Middle frontal gyrus (tissue), 1 donor: ENCODE measurements around the gene NDUFA12.

Experiments
- DNase-seq: peaks from one replicate; pipeline ENCODE4 v3.0.0-alpha.2; 2015; ENCODE audit warnings: low spot score; ENCODE audit errors: extremely low spot score

NDUFA12 gene

DNA sequence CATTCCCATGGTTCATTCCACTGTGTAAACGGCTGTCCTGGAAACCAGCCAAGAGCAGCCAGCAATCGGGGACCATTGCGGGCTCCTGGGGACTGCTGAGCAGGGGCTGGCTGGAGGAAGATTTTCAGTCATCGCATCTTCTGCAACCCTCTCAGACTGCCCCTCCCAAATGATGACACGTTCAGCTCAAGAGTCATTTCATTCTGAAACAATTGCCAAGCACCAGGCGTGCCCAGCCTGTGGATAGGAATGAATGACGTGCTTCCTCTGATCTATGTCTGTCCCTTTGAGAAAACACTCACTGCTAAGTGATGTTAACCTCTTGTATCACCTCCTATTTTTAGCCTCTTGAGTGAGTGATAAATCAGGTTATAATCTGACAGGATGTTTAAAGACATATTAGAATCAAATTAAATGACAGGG is 62.0 kb downstream of the NDUFA12 start:
- no peak for DNase-seq

GRCh38 chr12:94940771-94941170 is 62.7 kb downstream of the NDUFA12 start:
- no peak for DNase-seq

- no peak for DNase-seq
Measured at GRCh38 chr12:94938583-94938982, 64.9 kb downstream of the NDUFA12 start.

GRCh38 chr12:94930772-94931171 is 72.7 kb downstream of the NDUFA12 start:
- no peak for DNase-seq

GRCh38 chr12:94930216-94930654 is 73.3 kb downstream of the NDUFA12 start:
- DNase-seq: no peak

GRCh38 chr12:94929780-94930179 is 73.7 kb downstream of the NDUFA12 start:
- no peak for DNase-seq

GRCh38 chr12:94925729-94926128 is 77.8 kb downstream of the NDUFA12 start:
- DNase-seq: no peak

GRCh38 chr12:94925206-94925605 is 78.3 kb downstream of the NDUFA12 start:
- DNase-seq: no peak

- no peak for DNase-seq
Measured at GRCh38 chr12:94922561-94922960, 80.9 kb downstream of the NDUFA12 start.
